GM12864 (cell line): ENCODE data around the gene GABRB1.

ENCODE experiments used
- DNase-seq: peaks from one replicate; pipeline ENCODE4 v3.0.0-alpha.2; 2011; ENCODE audit warnings: low read depth
- H3K4me3 ChIP-seq: 2 replicates; pipeline ENCODE4 v1.5.1; 2011; ENCODE audit warnings: mild to moderate bottlenecking, low read depth, low read length, control low read depth
- CTCF ChIP-seq: IDR thresholded peaks from 2 replicates; pipeline ENCODE4 v1.5.1; 2011; ENCODE audit warnings: low read depth, mild to moderate bottlenecking, moderate library complexity, low read length, control low read depth, inconsistent platforms; ENCODE audit errors: missing control alignments

GABRB1 gene

GRCh38 chr4:47075919-47076318 is 44.6 kb downstream of the GABRB1 start:
- no peak for TF ChIP-seq CTCF
- DNase-seq = no peak
- no peak overlapping the region for H3K4me3 ChIP-seq

- no peak overlapping the region for H3K4me3 ChIP-seq
- no peak for TF ChIP-seq CTCF
- DNase-seq = no peak
Measured at GRCh38 chr4:47084111-47084510, 52.7 kb downstream of the GABRB1 start.

- H3K4me3 ChIP-seq = no peak overlapping the region
- no peak for TF ChIP-seq CTCF
- no peak for DNase-seq
Measured at GRCh38 chr4:47084795-47085194, 53.4 kb downstream of the GABRB1 start.

- no peak for DNase-seq
- no peak overlapping the region for H3K4me3 ChIP-seq
- TF ChIP-seq CTCF = no peak
Measured at GRCh38 chr4:47088298-47088697, 56.9 kb downstream of the GABRB1 start.

- no peak for TF ChIP-seq CTCF
- DNase-seq = no peak
Measured at GRCh38 chr4:47095884-47096283, 64.5 kb downstream of the GABRB1 start.

GRCh38 chr4:47101453-47101852 is 70.1 kb downstream of the GABRB1 start:
- DNase-seq = no peak
- no peak overlapping the region for H3K4me3 ChIP-seq
- no peak for TF ChIP-seq CTCF

More at GRCh38 chr4:47095884-47096283, 64.5 kb downstream of the GABRB1 start:
- no peak overlapping the region for H3K4me3 ChIP-seq

- TF ChIP-seq CTCF = no peak
- H3K4me3 ChIP-seq = no peak overlapping the region
- no peak for DNase-seq
Measured at GRCh38 chr4:47104986-47105385, 73.6 kb downstream of the GABRB1 start.
